Erythroblast (primary cell): Measurements from ENCODE around the gene PEMT.

ENCODE experiments used
- GATA1 ChIP-seq: IDR thresholded peaks from 2 replicates; pipeline ENCODE4 v1.6.1; 2011; ENCODE audit warnings: low read depth, mild to moderate bottlenecking, control low read depth, low read length, moderate library complexity
- POLR2A ChIP-seq: IDR thresholded peaks from 2 replicates; pipeline ENCODE4 v1.6.1; 2011; ENCODE audit warnings: mild to moderate bottlenecking, low read length

DNA sequence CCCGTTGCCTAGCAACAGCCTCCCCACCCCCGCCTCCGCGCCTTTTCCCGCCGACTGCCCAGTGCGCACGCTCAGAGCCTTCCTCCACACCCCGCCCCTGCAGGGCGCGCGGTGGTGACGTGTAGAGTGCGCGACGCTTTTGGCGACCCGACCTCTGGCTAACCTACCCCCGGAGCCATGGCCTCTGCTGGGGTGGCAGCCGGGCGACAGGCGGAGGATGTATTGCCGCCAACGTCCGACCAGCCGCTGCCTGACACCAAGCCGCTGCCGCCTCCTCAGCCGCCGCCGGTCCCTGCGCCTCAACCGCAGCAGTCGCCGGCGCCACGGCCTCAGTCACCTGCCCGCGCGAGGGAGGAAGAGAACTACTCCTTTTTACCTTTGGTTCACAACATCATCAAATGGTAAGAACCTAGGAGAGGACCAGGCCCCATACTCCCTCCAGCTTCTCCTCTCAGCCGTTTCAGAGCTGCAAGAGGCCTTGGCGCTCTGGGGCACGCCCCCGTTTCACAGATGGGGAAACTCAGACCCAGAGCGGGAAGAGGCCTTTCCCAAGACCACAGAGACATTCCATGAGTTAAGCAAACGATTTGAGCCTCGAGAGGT, 114.5 kb downstream of the PEMT start, which contains the start of gene MED9:
- peak; percentile 71 for TF ChIP-seq POLR2A
- no peak for TF ChIP-seq GATA1
